H9 (cell line): Measurements from ENCODE around the gene ANAPC16. TPM values are rescaled to one million over a fixed set of nuclear protein-coding genes. Genes with fewer than 3 reads are reported as not detected.

Experiments used
- DNase-seq: peaks from one replicate; pipeline ENCODE4 v3.0.0-alpha.2; 2017
- H2AFZ ChIP-seq: one replicate; pipeline ENCODE4 v1.6.1; 2013; ENCODE audit warnings: mild to moderate bottlenecking, low read length, control low read depth, moderate library complexity
- H2AK5ac ChIP-seq: 2 replicates; pipeline ENCODE4 v1.6.1; 2013; ENCODE audit warnings: low read length, control low read depth, mixed read lengths; ENCODE audit not compliant: insufficient read length
- H2BK120ac ChIP-seq: one replicate; pipeline ENCODE4 v1.6.1; 2013; ENCODE audit warnings: low read depth, mild to moderate bottlenecking, low read length, control low read depth, inconsistent platforms; ENCODE audit not compliant: poor library complexity, severe bottlenecking
- H2BK12ac ChIP-seq: 2 replicates; pipeline ENCODE4 v1.6.1; 2013; ENCODE audit warnings: low read length, control low read depth, mixed read lengths, low read depth; ENCODE audit not compliant: insufficient read length
- H2BK15ac ChIP-seq: 2 replicates; pipeline ENCODE4 v1.6.1; 2013; ENCODE audit warnings: low read depth, low read length, control low read depth
- H2BK20ac ChIP-seq: one replicate; pipeline ENCODE4 v1.6.1; 2013; ENCODE audit warnings: low read depth, mild to moderate bottlenecking, low read length, control low read depth, inconsistent platforms; ENCODE audit not compliant: poor library complexity, severe bottlenecking
- H2BK5ac ChIP-seq: 2 replicates; pipeline ENCODE4 v1.6.1; 2013; ENCODE audit warnings: low read length, control low read depth, mixed read lengths; ENCODE audit not compliant: insufficient read length
- H3K14ac ChIP-seq: 2 replicates; pipeline ENCODE4 v1.6.1; 2013; ENCODE audit warnings: low read length, control low read depth; ENCODE audit not compliant: insufficient read depth
- H3K18ac ChIP-seq: 2 replicates; pipeline ENCODE4 v1.6.1; 2013; ENCODE audit warnings: low read depth, mild to moderate bottlenecking, mixed read lengths, low read length, control low read depth; ENCODE audit not compliant: insufficient read length
- H3K23ac ChIP-seq: 2 replicates; pipeline ENCODE4 v1.6.1; 2013; ENCODE audit warnings: low read length, control low read depth, mixed read lengths, low read depth; ENCODE audit not compliant: insufficient read length
- H3K23me2 ChIP-seq: 2 replicates; pipeline ENCODE4 v1.6.1; 2013; ENCODE audit warnings: low read depth, mild to moderate bottlenecking, mixed read lengths, low read length, control low read depth; ENCODE audit not compliant: insufficient read length, poor library complexity, severe bottlenecking
- H3K27ac ChIP-seq: 2 replicates; pipeline ENCODE4 v1.5.1; 2013; ENCODE audit warnings: low read length, control low read depth, mixed read lengths, low read depth; ENCODE audit not compliant: insufficient read length
- H3K27me3 ChIP-seq: 2 replicates; pipeline ENCODE4 v1.6.1; 2013; ENCODE audit warnings: low read length, control low read depth, inconsistent platforms; ENCODE audit not compliant: insufficient read depth
- H3K4ac ChIP-seq: 2 replicates; pipeline ENCODE4 v1.6.1; 2013; ENCODE audit warnings: low read depth, mild to moderate bottlenecking, control low read depth, inconsistent platforms, low read length, moderate library complexity
- H3K4me1 ChIP-seq: 2 replicates; pipeline ENCODE4 v1.6.1; 2013; ENCODE audit warnings: low read length, control low read depth, inconsistent platforms; ENCODE audit not compliant: insufficient read depth
- H3K4me2 ChIP-seq: 2 replicates; pipeline ENCODE4 v1.6.1; 2013; ENCODE audit warnings: low read length, control low read depth, mixed read lengths; ENCODE audit not compliant: insufficient read length, insufficient read depth
- H3K56ac ChIP-seq: 2 replicates; pipeline ENCODE4 v1.6.1; 2013; ENCODE audit warnings: low read depth, mild to moderate bottlenecking, mixed read lengths, low read length, control low read depth; ENCODE audit not compliant: insufficient read length
- H3K79me1 ChIP-seq: 2 replicates; pipeline ENCODE4 v1.6.1; 2013; ENCODE audit warnings: low read depth, mild to moderate bottlenecking, moderate library complexity, low read length, control low read depth, inconsistent platforms; ENCODE audit not compliant: insufficient read depth, poor library complexity, severe bottlenecking
- H3K79me2 ChIP-seq: 2 replicates; pipeline ENCODE4 v1.6.1; 2013; ENCODE audit warnings: low read length, control low read depth, inconsistent platforms; ENCODE audit not compliant: insufficient read depth
- H3K9ac ChIP-seq: 2 replicates; pipeline ENCODE4 v1.6.1; 2013; ENCODE audit warnings: low read length, control low read depth, mixed read lengths; ENCODE audit not compliant: insufficient read length; ENCODE audit errors: extremely low read depth
- H3K9me3 ChIP-seq: one replicate; pipeline ENCODE4 v1.6.1; 2013; ENCODE audit warnings: low read depth, low read length, inconsistent platforms; ENCODE audit not compliant: control insufficient read depth
- H3T11ph ChIP-seq: one replicate; pipeline ENCODE4 v1.6.1; 2013; ENCODE audit warnings: mild to moderate bottlenecking, low read length, control low read depth, inconsistent platforms
- H4K20me1 ChIP-seq: one replicate; pipeline ENCODE4 v1.6.1; 2013; ENCODE audit not compliant: control insufficient read depth, insufficient read length, insufficient read depth
- H4K5ac ChIP-seq: 2 replicates; pipeline ENCODE4 v1.6.1; 2013; ENCODE audit warnings: low read depth, mild to moderate bottlenecking, mixed read lengths, low read length, control low read depth; ENCODE audit not compliant: insufficient read length
- H4K8ac ChIP-seq: replicated peaks from 2 replicates; pipeline ENCODE4 v1.6.1; 2013; ENCODE audit warnings: low read length, control low read depth, mixed read lengths, low read depth; ENCODE audit not compliant: insufficient read length
- H4K91ac ChIP-seq: 2 replicates; pipeline ENCODE4 v1.6.1; 2013; ENCODE audit warnings: low read depth, mild to moderate bottlenecking, moderate library complexity, mixed read lengths, low read length, control low read depth; ENCODE audit not compliant: insufficient read length
- H3K27ac Mint-ChIP-seq, 3 experiments: 2 replicates in 2 of 3; 3 replicates in 1 of 3; pipeline ENCODE4 v1.8.0; 2020 to 2021; ENCODE audit warnings: mixed read lengths in 3 of 3, mild to moderate bottlenecking in 1 of 3, moderate library complexity in 1 of 3
- H3K27me3 Mint-ChIP-seq: 2 replicates; pipeline ENCODE4 v1.8.0; 2021; ENCODE audit warnings: low read depth, mild to moderate bottlenecking, moderate library complexity, mixed read lengths
- H3K36me3 Mint-ChIP-seq, 3 experiments: 2 replicates in 2 of 3; 3 replicates in 1 of 3; pipeline ENCODE4 v1.8.0; 2020 to 2021; ENCODE audit warnings: low read depth in 3 of 3, mixed read lengths in 3 of 3; ENCODE audit not compliant: insufficient read depth in 1 of 3
- H3K4me1 Mint-ChIP-seq, 2 experiments: 2 replicates each; pipeline ENCODE4 v1.8.0; 2020; ENCODE audit warnings: mixed read lengths in 2 of 2
- H3K4me3 Mint-ChIP-seq, 2 experiments: 2 replicates in 1 of 2; 3 replicates in 1 of 2; pipeline ENCODE4 v1.8.0; 2020 to 2021; ENCODE audit warnings: mild to moderate bottlenecking in 2 of 2, mixed read lengths in 2 of 2, moderate library complexity in 1 of 2
- H3K9me3 Mint-ChIP-seq, 2 experiments: 2 replicates in 1 of 2; 3 replicates in 1 of 2; pipeline ENCODE4 v1.8.0; 2020; ENCODE audit warnings: mild to moderate bottlenecking in 2 of 2, mixed read lengths in 2 of 2, moderate library complexity in 1 of 2
- CTCF ChIP-seq: fragments of 200-600 bp; sonication (generic); conservative IDR thresholded peaks from 3 replicates; pipeline ENCODE4 v1.8.0; 2021; ENCODE audit warnings: antibody characterized with exemption, mild to moderate bottlenecking
- WGBS: extraction: QIAGEN DNeasy Blood & Tissue Kit; methylation state at CpG from one replicate; pipeline ENCODE4 v1.1.7; 2013; ENCODE audit warnings: missing lambda C conversion rate, low lambda C conversion rate, mixed read lengths; ENCODE audit not compliant: insufficient read length; ENCODE audit errors: extremely low coverage; 5-methylcytosine and 5-hydroxymethylcytosine counted together
- total RNA-seq: library from RNA; stranded (reverse); gene quantifications from 2 replicates; pipeline ENCODE4 v1.2.1, GENCODE V29; 2021

Gene ANAPC16
- total RNA-seq, 1 experiment from 2014 or later = 66.6 TPM

- Histone ChIP-seq H2BK5ac (no peak overlapping the region), H3K27me3 (no peaks in the 10 kb centered on the region), H3K79me2 (no peaks in the 10 kb centered on the region), H2BK15ac (no peak overlapping the region), H2AK5ac (no peak overlapping the region), H4K91ac (no peak overlapping the region), H3K4me2 (no peak overlapping the region), H3K79me1 (no peaks in the 10 kb centered on the region), H2BK20ac (no peak overlapping the region), H3K23ac (no peak overlapping the region), H3T11ph (no peak overlapping the region), H4K20me1 (no peaks in the 10 kb centered on the region), H3K56ac (no peak overlapping the region), H3K18ac (no peak overlapping the region), H3K9me3 (no peaks in the 10 kb centered on the region), H2AFZ (no peak overlapping the region), H3K23me2 (no peaks in the 10 kb centered on the region), H4K8ac (no peak overlapping the region), H2BK12ac (no peak overlapping the region), H3K14ac (no peak overlapping the region), H3K9ac (no peak overlapping the region), H4K5ac (no peak overlapping the region), H3K4me1 (no peaks in the 10 kb centered on the region; the same call in 1 of the 2 replicates), H2BK120ac (no peak overlapping the region), H3K27ac (no peak overlapping the region), H3K4ac (no peak overlapping the region)
- H3K36me3 Mint-ChIP-seq = no peaks in the 10 kb centered on the region
- H3K4me3 Mint-ChIP-seq = no peak overlapping the region
- no peaks in the 10 kb centered on the region for H3K27me3 Mint-ChIP-seq
- no peak for DNase-seq
- no peak overlapping the region for H3K27ac Mint-ChIP-seq
- WGBS = no CpG with 5 or more reads among the region's 3 CpGs
- no peak for TF ChIP-seq CTCF
- peaks cover 3 to 9% of the 10 kb centered on the region in 2 experiments for H3K4me1 Mint-ChIP-seq
- 0 out of 5 replicates have a peak, but pooled peaks cover 0 to 2% of the 10 kb centered on the region in 2 experiments for H3K9me3 Mint-ChIP-seq
Observed at GRCh38 chr10:72283131-72283530, 67.3 kb downstream of the ANAPC16 start.

Other genes with a start within 250 kb of the ANAPC16 start
- 0.86 and 1.8 TPM in 2 replicates for gene SPOCK2, start 127.5 kb upstream of the ANAPC16 start, total RNA-seq
- 36.9 and 41.2 TPM in 2 replicates for gene ASCC1, start 264 bp downstream of the ANAPC16 start, total RNA-seq
- 82.9 and 84.0 TPM in 2 replicates for gene DDIT4, start 57.9 kb downstream of the ANAPC16 start, total RNA-seq
- gene DNAJB12, start 138.9 kb downstream of the ANAPC16 start, total RNA-seq = 25.9 and 27.6 TPM in 2 replicates